HCT116 (cell line): ENCODE data around the gene PCDHGC5.

Experiments
- ELF1 ChIP-seq: IDR thresholded peaks from 2 replicates; pipeline ENCODE4 v1.6.1; 2012; ENCODE audit warnings: low read depth, borderline replicate concordance
- EZH2 ChIP-seq: fragments of 200-600 bp; sonication (generic); IDR thresholded peaks from 2 replicates; pipeline ENCODE4 v1.6.1; 2017; ENCODE audit warnings: antibody characterized with exemption, mixed run types
- POLR2A ChIP-seq: IDR thresholded peaks from 2 replicates; pipeline ENCODE4 v1.7.0; 2011; ENCODE audit warnings: borderline replicate concordance; ENCODE audit not compliant: insufficient read depth, insufficient read length; ENCODE audit errors: extremely low read depth
- POLR2AphosphoS5 ChIP-seq: IDR thresholded peaks from 2 replicates; pipeline ENCODE4 v1.6.1; 2011; ENCODE audit warnings: mild to moderate bottlenecking, low read depth, low read length, moderate library complexity
- ZNF274 ChIP-seq: fragments of 200-500 bp; sonication (Bioruptor generic); IDR thresholded peaks from 2 replicates; pipeline ENCODE4 v1.6.1; 2014; ENCODE audit warnings: mild to moderate bottlenecking, low read depth, low read length, inconsistent platforms
- TF ChIP-seq, protein P1 (sequence below), 3 experiments: fragments of 200-600 bp in 1 of 3; sonication (generic) in 1 of 3; IDR thresholded peaks in 2 of 3; conservative IDR thresholded peaks in 1 of 3; 2 replicates each; pipeline ENCODE4 v1.5.1; 2012 to 2017; ENCODE audit warnings: low read depth in 2 of 3, low read length in 2 of 3, antibody characterized with exemption in 1 of 3, borderline replicate concordance in 1 of 3, control low read depth in 1 of 3, mild to moderate bottlenecking in 1 of 3, mixed read lengths in 1 of 3, mixed run types in 1 of 3, moderate library complexity in 1 of 3; ENCODE audit not compliant: insufficient read depth in 1 of 3
- TF ChIP-seq, protein P2 (sequence below): IDR thresholded peaks from 2 replicates; pipeline ENCODE4 v1.6.1; 2011; ENCODE audit warnings: mild to moderate bottlenecking, low read length, moderate library complexity; ENCODE audit not compliant: insufficient replicate concordance; ENCODE audit errors: extremely low read depth
- TF ChIP-seq, protein P3 (sequence below): IDR thresholded peaks from 2 replicates; pipeline ENCODE4 v1.6.1; 2012

DNA sequence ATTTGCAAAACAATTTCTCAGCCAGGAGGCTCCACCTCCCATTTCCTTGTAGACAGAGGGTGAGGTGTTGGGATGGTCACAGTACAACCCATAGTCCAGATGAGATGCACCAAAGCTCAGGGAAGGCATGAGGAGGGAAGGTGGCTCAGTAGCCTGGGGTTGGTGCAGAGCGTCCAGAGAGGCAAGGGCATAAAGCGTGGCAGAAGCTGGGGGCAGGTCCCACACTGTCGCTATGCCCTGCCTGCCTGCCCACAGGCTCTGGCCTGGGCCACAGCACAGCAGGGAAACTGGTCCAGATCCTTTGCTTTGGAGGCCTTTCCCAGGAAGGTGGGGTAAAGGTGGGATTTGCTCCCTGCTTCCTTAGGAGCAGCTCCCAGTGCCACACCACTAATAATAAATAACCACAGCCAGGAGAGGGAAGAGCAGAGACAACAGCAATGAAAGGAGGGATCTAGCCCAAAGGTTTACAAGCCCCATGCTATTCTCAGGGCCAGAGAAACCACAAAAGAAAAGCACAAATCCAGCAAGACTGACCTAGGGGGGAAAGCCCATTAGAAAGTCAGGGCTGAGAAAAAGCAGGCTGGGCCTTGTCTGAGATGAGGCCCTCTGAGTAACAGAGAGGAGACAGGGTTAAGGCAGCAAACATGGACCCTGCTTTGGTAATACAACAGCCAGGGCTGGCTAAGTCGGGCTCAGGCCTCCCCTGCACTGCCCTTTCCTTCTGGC lies 27.2 kb downstream of the PCDHGC5 start:
- TF ChIP-seq, protein P1, sequence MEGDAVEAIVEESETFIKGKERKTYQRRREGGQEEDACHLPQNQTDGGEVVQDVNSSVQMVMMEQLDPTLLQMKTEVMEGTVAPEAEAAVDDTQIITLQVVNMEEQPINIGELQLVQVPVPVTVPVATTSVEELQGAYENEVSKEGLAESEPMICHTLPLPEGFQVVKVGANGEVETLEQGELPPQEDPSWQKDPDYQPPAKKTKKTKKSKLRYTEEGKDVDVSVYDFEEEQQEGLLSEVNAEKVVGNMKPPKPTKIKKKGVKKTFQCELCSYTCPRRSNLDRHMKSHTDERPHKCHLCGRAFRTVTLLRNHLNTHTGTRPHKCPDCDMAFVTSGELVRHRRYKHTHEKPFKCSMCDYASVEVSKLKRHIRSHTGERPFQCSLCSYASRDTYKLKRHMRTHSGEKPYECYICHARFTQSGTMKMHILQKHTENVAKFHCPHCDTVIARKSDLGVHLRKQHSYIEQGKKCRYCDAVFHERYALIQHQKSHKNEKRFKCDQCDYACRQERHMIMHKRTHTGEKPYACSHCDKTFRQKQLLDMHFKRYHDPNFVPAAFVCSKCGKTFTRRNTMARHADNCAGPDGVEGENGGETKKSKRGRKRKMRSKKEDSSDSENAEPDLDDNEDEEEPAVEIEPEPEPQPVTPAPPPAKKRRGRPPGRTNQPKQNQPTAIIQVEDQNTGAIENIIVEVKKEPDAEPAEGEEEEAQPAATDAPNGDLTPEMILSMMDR (IDR thresholded peaks at IDR 0.05 in 2 of 3, conservative IDR thresholded peaks at IDR 0.05 in 1 of 3; ENCODE audit: borderline replicate concordance in 1 of 3, insufficient read depth in 1 of 3, low read depth in 2 of 3, low read length in 2 of 3) = no peak
- TF ChIP-seq EZH2 (no peak), ELF1 (no peak), POLR2AphosphoS5 (no peak), ZNF274 (no peak), POLR2A (no peak)
- TF ChIP-seq, protein P2, sequence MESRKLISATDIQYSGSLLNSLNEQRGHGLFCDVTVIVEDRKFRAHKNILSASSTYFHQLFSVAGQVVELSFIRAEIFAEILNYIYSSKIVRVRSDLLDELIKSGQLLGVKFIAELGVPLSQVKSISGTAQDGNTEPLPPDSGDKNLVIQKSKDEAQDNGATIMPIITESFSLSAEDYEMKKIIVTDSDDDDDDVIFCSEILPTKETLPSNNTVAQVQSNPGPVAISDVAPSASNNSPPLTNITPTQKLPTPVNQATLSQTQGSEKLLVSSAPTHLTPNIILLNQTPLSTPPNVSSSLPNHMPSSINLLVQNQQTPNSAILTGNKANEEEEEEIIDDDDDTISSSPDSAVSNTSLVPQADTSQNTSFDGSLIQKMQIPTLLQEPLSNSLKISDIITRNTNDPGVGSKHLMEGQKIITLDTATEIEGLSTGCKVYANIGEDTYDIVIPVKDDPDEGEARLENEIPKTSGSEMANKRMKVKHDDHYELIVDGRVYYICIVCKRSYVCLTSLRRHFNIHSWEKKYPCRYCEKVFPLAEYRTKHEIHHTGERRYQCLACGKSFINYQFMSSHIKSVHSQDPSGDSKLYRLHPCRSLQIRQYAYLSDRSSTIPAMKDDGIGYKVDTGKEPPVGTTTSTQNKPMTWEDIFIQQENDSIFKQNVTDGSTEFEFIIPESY = no peak
- TF ChIP-seq, protein P3, sequence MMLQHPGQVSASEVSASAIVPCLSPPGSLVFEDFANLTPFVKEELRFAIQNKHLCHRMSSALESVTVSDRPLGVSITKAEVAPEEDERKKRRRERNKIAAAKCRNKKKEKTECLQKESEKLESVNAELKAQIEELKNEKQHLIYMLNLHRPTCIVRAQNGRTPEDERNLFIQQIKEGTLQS = no peak
